ENCODE data around the gene HAUS5.
A peak's percentile ranks its signal among the peaks of the same experiment; 100 is the strongest.

- peak; percentile 29; the same call in 1 of the 2 replicates for TF ChIP-seq CTCF (conservative IDR thresholded peaks at IDR 0.05; ENCODE audit: low read length)
- no peak for TF ChIP-seq EZH2phosphoT487 (IDR thresholded peaks at IDR 0.05; ENCODE audit: borderline replicate concordance, low read depth, low read length)
Measured at GRCh38 chr19:35657904-35658700, 45.6 kb downstream of the HAUS5 start.
